NOMO-1 treated with DMSO at 0.1 percent for 48 hours (cell line): ENCODE data around the gene MT1B.

ENCODE experiments used
- DNase-seq: peaks from one replicate; lab custom pipeline; 2025; ENCODE audit not compliant: unreplicated experiment; lab: John Stamatoyannopoulos, UW

MT1B gene

GRCh38 chr16:56683424-56684172, 31.9 kb downstream of the MT1B start:
- DNase-seq = no peak

- DNase-seq = no peak
Observed at GRCh38 chr16:56684256-56684925, 32.7 kb downstream of the MT1B start.

DNA sequence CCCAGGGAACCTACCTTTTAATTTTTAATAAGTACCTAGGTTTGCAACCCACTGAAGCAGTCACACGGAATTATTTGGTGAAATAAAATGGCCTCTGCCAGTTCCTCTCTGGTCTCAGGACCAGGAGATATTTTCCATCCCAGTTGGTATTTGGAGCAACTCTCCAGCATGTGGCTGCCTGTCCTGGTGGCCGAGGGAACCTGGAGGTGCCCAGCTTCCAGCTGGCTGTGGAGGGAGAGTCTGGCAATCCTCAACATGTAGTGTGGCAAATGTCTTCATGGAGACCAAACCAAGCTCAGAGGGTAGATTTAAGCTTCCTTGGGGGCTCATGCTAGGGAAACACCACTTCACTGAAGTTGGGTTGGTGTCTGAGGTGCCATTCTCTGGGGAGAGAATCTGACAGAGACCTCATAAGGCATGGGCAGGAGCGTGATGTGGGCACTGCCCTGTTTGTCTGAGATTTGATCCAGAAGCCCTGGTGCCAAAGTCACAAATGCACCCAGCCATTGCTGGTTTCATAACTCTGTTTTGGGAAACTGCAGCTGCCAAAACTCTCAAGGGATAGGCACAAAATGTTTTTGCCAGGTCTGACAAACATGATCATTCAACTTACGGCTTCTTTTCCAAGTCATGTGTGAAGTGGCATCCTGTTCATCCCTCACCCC, 33.4 kb downstream of the MT1B start:
- no peak for DNase-seq

- no peak for DNase-seq
Observed at GRCh38 chr16:56686758-56687157, 35.1 kb downstream of the MT1B start.

DNA sequence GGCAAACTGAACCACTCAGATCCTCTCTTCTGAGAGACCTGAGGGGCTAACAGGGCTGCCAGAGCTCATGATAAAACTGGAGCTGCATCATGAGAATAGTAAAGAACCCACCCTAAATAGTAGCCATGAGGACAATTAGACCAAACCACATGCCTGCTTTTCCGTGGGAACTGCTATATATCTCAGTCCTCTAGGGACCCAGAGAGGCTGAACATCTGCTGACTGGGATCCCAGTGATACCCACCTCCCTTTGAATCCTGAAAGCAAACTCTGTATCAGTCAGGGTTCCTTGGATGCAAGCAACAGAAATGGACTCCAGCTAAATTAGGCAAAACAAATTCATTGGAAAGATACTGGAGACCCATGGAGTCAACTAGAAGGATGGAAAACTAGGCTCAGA, 37.1 kb downstream of the MT1B start:
- no peak for DNase-seq

DNA sequence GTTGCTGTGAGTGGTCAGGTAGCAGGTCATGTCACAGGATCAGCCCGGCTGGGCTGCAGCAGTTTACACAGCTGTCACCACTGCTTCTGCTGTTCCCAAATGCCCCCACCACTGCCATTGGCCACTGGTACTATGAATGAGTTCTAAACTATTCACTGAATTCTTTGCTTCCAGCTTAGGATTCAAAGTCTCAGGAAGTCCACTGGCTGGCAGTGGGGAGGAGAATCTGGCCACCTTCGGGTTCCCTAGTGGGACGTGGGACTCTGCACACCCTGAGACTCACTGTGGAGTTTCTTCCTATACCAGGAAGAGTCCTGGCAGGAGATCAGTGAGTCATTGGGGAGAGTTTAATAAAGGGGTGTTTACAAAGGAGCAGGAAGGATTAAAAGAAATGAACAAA, 37.5 kb downstream of the MT1B start:
- no peak for DNase-seq

DNA sequence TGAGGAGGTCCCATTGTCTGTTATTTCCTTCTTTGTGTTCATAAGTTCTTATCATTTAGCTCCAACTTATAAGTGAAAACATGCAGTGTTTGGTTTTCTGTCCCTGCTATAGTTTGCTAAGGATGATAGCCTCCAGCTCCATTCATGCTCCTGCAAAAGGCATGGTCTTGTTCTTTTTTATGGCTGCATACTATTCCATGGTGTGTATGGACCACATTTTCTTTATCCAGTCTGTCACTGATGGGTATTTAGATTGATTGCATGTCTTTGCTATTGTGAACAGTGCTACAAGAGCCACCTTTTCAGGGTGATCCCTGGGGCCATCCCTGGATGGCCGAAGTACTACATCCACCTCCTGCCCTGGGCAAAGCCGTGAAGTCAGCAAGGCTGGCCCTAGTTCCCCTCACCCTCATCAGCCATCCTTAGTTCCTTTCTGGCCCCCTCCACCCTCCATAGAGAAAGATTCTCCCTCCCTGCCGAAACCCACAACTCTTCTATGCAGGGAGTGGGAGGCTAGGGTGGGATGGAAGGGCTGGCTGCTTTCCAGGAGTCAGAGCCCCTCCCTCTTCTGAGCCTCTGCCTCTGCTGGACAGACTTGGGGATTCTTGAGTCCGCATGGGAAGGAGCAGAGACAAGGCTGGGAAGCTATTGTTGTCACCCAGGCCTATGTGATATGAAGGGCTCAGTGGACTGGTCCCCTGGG, 38.9 kb downstream of the MT1B start:
- DNase-seq = no peak

DNA sequence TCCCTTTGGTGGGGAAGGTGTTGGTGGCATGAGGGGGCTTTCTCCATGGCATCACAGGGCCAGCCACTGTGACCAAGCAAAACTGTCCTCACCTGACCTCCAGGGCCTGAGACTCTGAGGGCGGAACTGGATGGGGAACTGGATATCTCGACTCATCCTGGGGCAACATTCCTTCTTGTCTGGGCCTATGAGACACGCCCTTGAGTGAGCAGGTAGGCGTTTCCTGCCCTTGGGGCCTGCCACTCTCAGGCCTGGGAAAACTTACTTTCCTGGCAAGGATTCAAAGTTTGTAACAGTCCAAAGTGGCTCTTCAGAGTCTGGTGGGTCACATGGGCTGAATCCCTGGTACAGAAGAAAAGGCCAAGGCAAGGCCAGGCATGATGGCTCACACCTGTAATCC, 40.2 kb downstream of the MT1B start:
- no peak for DNase-seq

GRCh38 chr16:56695246-56695645, 43.6 kb downstream of the MT1B start:
- no peak for DNase-seq

DNA sequence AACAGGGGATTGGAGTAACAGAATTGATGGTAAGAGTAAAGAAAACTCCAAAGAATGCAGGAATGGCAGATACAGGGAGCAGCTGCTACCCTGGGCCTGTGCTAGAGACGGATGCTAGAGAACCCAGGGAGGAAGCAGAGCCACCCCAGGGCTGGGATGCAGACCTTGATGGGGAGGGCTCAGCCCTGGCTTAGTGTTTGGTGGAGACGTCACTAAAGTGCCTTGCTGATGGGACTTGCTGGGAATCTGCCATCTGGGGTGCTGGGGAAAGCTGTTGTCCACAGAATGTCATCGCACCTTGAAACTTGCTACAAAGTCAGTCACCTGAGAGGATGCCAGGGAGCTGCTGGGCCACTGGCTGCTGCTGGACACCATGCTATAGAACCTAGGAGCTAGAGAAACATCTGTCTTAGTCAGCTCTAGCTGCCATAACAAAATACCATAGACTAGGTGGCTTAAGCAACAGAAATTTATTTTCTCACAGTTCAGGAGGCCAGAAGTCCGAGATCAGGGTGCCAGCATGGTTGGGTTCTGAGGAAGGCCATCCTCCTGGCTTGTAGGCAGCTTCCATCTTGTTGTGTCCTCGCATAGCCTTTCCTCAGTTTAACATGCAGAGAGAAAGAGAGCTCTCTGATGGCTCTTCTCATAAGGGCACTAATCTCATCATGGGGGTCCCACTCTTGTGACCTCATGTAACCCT, 45.9 kb downstream of the MT1B start:
- no peak for DNase-seq

- peak; percentile 11 for DNase-seq
Observed at GRCh38 chr16:56700195-56700594, 48.5 kb downstream of the MT1B start.

- no peak for DNase-seq
Observed at GRCh38 chr16:56700631-56701030, 48.9 kb downstream of the MT1B start.

DNA sequence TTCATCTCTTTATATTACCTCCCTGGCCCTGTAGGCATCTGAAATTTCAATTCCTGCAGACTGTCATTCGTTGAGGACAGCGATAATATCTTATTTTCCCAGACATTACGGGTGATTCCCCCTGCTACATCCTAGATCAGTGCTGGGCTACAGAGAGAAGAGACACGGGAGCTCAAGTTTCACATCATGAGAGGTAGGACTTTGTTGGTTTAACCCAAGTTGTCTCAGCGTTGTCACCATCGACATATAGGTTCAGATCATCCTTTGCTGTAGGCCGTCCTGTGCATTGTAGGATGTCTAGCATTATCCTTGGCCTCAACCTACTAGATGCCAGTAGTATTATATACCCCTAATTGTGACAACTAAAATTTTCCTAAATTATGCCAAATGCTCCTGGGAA, 49.8 kb downstream of the MT1B start:
- no peak for DNase-seq
